LNCaP clone FGC (cell line): ENCODE results near the gene GPR162.

Experiments used
- DNase-seq: peaks from one replicate; pipeline ENCODE4 v3.0.0-alpha.2; 2011; ENCODE audit warnings: low read depth
- H3K4me3 ChIP-seq: 2 replicates; pipeline ENCODE4 v1.5.1; 2011; ENCODE audit warnings: mild to moderate bottlenecking, low read depth, low read length, control low read depth
- CTCF ChIP-seq: IDR thresholded peaks from 2 replicates; pipeline ENCODE4 v1.5.1; 2012; ENCODE audit warnings: mild to moderate bottlenecking; ENCODE audit not compliant: control insufficient read depth, insufficient read depth; ENCODE audit errors: extremely low read depth

GPR162 gene

GRCh38 chr12:6821591-6822425, at the start of gene GPR162:
Gene GPR162 (plus strand): TSS chr12:6821821. CDS start chr12:6823899, 2,078 bp downstream.
- no peak for TF ChIP-seq CTCF
- H3K4me3 ChIP-seq: no peak within 1 kb of the TSS
- no peak for DNase-seq

- TF ChIP-seq CTCF: no peak
- H3K4me3 ChIP-seq: no peak within 1 kb of the TSS
Measured at GRCh38 chr12:6772331-6772695, 49.3 kb upstream of the GPR162 start, which contains the start of gene LAG3. Gene LAG3 (plus strand): TSS chr12:6772520. CDS start chr12:6772853, 333 bp downstream.

GRCh38 chr12:6772726-6773589, 48.7 kb upstream of the GPR162 start:
- no peak overlapping the region for H3K4me3 ChIP-seq
- DNase-seq: no peak

More at GRCh38 chr12:6772331-6772695, 49.3 kb upstream of the GPR162 start, which contains the start of gene LAG3:
- no peak for DNase-seq

GRCh38 chr12:6773590-6774351, 47.9 kb upstream of the GPR162 start:
- no peak for DNase-seq
- H3K4me3 ChIP-seq: no peak overlapping the region

More at GRCh38 chr12:6772726-6773589, 48.7 kb upstream of the GPR162 start:
- no peak for TF ChIP-seq CTCF

GRCh38 chr12:6774499-6775062, 47.0 kb upstream of the GPR162 start:
- H3K4me3 ChIP-seq: no peak overlapping the region
- no peak for TF ChIP-seq CTCF
- DNase-seq: no peak

More at GRCh38 chr12:6773590-6774351, 47.9 kb upstream of the GPR162 start:
- TF ChIP-seq CTCF: no peak
